Endodermal cell (in vitro differentiated cells): ENCODE results near the gene AXL. TPM values are rescaled to one million over a fixed set of nuclear protein-coding genes. Genes with fewer than 3 reads are reported as not detected.
A peak's percentile ranks its signal among the peaks of the same experiment; 100 is the strongest.

Experiments
- DNase-seq: peaks from one replicate; pipeline ENCODE4 v3.0.0-alpha.2; 2017
- H3K27ac ChIP-seq: 2 replicates; pipeline ENCODE4 v1.5.1; 2013; ENCODE audit warnings: mild to moderate bottlenecking, low read depth, low read length, moderate library complexity
- H3K27me3 ChIP-seq: 2 replicates; pipeline ENCODE4 v1.6.1; 2013; ENCODE audit warnings: mild to moderate bottlenecking, low read length, moderate library complexity; ENCODE audit not compliant: insufficient read depth, control insufficient read depth, poor library complexity, severe bottlenecking
- H3K36me3 ChIP-seq: 2 replicates; pipeline ENCODE4 v1.7.0; 2013; ENCODE audit warnings: mild to moderate bottlenecking, low read length, moderate library complexity; ENCODE audit not compliant: control insufficient read depth, insufficient read depth
- H3K4me1 ChIP-seq: one replicate; pipeline ENCODE4 v1.7.0; 2013; ENCODE audit warnings: low read length; ENCODE audit not compliant: control insufficient read depth, insufficient read depth
- H3K4me3 ChIP-seq: 2 replicates; pipeline ENCODE4 v1.5.1; 2013; ENCODE audit warnings: mild to moderate bottlenecking, low read length, moderate library complexity
- H3K9ac ChIP-seq: 2 replicates; pipeline ENCODE4 v1.6.1; 2013; ENCODE audit warnings: mild to moderate bottlenecking, low read length, moderate library complexity; ENCODE audit not compliant: poor library complexity, severe bottlenecking; ENCODE audit errors: extremely low read depth
- H3K9me3 ChIP-seq: 2 replicates; pipeline ENCODE4 v1.6.1; 2013; ENCODE audit warnings: mild to moderate bottlenecking, low read length, moderate library complexity; ENCODE audit not compliant: control insufficient read depth
- H3K27ac Mint-ChIP-seq: 2 replicates; pipeline ENCODE4 v1.8.0; 2020; ENCODE audit warnings: mixed read lengths
- H3K27me3 Mint-ChIP-seq: 2 replicates; pipeline ENCODE4 v1.8.0; 2021; ENCODE audit warnings: mild to moderate bottlenecking, mixed read lengths; ENCODE audit not compliant: insufficient read depth
- H3K36me3 Mint-ChIP-seq: 2 replicates; pipeline ENCODE4 v1.8.0; 2020; ENCODE audit warnings: low read depth, mixed read lengths
- H3K4me1 Mint-ChIP-seq: 2 replicates; pipeline ENCODE4 v1.8.0; 2020; ENCODE audit warnings: mixed read lengths
- H3K4me3 Mint-ChIP-seq: 2 replicates; pipeline ENCODE4 v1.8.0; 2020; ENCODE audit warnings: mild to moderate bottlenecking, moderate library complexity, mixed read lengths
- H3K9me3 Mint-ChIP-seq: 2 replicates; pipeline ENCODE4 v1.8.0; 2020; ENCODE audit warnings: mild to moderate bottlenecking, mixed read lengths
- WGBS, 2 experiments: methylation state at CpG; one replicate each; pipeline versions ENCODE4 v1.1.5 to v1.1.7; 2013; ENCODE audit warnings: missing lambda C conversion rate in 2 of 2, mixed read lengths in 1 of 2; ENCODE audit not compliant: insufficient coverage in 1 of 2, insufficient read length in 1 of 2; 5-methylcytosine and 5-hydroxymethylcytosine counted together
- total RNA-seq, 2 donors: library from RNA; stranded (reverse); fragmentation: NEBNext Ultra II Directional in 1 of 2; extraction: Animal tissue kit (Norgen Biotek cat#: 25700) in 1 of 2; gene quantifications; 2 replicates in 1 of 2; 3 replicates in 1 of 2; pipeline ENCODE4 v1.2.1, GENCODE V29; 2021
- TF ChIP-seq, protein P1 (sequence below): fragments of 200-600 bp; sonication (generic); conservative IDR thresholded peaks from 2 replicates; pipeline ENCODE4 v1.5.0; 2021; ENCODE audit warnings: antibody characterized with exemption, mild to moderate bottlenecking

The AXL gene
- total RNA-seq, 2 donors from 2014 or later, result 10.9 to 14.1 TPM

DNA sequence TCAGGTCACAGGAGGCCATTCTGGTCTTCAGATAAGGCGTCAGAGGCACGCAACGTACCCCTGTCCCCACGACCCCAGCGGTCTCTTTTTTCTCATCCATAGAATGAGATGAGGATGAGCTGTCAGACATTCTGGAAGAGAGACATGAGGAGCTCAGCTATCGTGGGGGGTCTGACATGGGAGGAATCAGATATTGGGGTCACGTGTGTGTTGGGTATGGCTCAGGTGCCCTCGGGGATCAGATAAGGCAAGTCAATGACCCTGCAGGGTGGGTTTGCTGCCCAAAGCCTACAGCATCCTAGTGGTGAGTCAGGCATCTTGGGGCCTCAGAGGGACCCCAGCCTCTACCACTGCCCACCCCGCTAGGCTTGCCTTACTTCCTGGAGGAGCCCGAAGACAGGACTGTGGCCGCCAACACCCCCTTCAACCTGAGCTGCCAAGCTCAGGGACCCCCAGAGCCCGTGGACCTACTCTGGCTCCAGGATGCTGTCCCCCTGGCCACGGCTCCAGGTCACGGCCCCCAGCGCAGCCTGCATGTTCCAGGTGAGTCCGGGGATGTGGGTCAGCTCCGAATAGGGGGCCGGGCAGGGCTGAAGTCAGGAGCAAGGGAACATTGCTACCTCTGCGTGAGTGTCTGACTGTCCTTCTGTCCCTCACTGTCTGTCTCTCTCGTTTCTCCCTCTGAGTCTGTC, 2.6 kb downstream of the AXL start:
- Mint-ChIP-seq H3K4me3 (no peak overlapping the region), H3K27me3 (peaks cover 27% of the 10 kb centered on the region), H3K4me1 (peaks cover 24% of the 10 kb centered on the region), H3K27ac (peak overlapping the region; percentile 21), H3K36me3 (peaks cover 7% of the 10 kb centered on the region), H3K9me3 (no peaks in the 10 kb centered on the region)
- no peak overlapping the region for H3K4me3 ChIP-seq
- TF ChIP-seq, protein P1, sequence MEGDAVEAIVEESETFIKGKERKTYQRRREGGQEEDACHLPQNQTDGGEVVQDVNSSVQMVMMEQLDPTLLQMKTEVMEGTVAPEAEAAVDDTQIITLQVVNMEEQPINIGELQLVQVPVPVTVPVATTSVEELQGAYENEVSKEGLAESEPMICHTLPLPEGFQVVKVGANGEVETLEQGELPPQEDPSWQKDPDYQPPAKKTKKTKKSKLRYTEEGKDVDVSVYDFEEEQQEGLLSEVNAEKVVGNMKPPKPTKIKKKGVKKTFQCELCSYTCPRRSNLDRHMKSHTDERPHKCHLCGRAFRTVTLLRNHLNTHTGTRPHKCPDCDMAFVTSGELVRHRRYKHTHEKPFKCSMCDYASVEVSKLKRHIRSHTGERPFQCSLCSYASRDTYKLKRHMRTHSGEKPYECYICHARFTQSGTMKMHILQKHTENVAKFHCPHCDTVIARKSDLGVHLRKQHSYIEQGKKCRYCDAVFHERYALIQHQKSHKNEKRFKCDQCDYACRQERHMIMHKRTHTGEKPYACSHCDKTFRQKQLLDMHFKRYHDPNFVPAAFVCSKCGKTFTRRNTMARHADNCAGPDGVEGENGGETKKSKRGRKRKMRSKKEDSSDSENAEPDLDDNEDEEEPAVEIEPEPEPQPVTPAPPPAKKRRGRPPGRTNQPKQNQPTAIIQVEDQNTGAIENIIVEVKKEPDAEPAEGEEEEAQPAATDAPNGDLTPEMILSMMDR, result no peak
- H3K9ac ChIP-seq, result no peak overlapping the region
- WGBS, 2 experiments, result 94 to 96% methylated on average over 20 of the region's 20 CpGs
- no peaks in the 10 kb centered on the region for H3K36me3 ChIP-seq
- no peak overlapping the region for H3K27ac ChIP-seq
- no peaks in the 10 kb centered on the region for H3K4me1 ChIP-seq
- H3K9me3 ChIP-seq, result no peaks in the 10 kb centered on the region
- DNase-seq, result no peak
- H3K27me3 ChIP-seq, result no peaks in the 10 kb centered on the region

DNA sequence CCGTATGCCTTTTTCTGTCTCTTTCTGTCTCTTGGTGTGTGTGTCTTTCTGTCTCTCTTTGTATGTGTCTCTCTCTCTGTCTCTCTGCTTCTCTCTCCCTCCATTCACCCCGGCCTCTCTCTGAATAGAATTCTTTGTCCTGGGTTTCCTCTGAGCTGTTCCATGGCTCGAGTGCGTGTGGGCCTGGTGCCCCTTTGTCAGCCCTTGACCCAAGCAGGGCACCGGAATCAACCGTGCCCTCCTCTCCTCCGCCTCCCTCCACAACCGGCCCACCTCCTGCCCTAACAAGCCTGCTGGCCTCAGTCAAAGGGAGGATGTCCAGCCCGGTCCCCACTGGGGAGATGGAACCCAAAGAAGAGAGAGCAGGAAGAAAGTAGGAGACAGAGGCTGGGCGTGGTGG, 3.2 kb downstream of the AXL start:
- H3K9me3 Mint-ChIP-seq, result no peaks in the 10 kb centered on the region
- WGBS, 2 experiments, result 79 to 95% methylated on average over 6 to 9 of the region's 10 CpGs
- H3K27me3 Mint-ChIP-seq, result peaks cover 29% of the 10 kb centered on the region
- no peaks in the 10 kb centered on the region for H3K27me3 ChIP-seq
- DNase-seq, result no peak
- H3K9ac ChIP-seq, result no peak overlapping the region
- H3K27ac Mint-ChIP-seq, result peak overlapping the region; percentile 21
- H3K4me1 ChIP-seq, result no peaks in the 10 kb centered on the region
- H3K4me3 ChIP-seq, result no peak overlapping the region
- no peak overlapping the region for H3K4me3 Mint-ChIP-seq
- no peaks in the 10 kb centered on the region for H3K36me3 ChIP-seq
- no peaks in the 10 kb centered on the region for H3K9me3 ChIP-seq
- no peak overlapping the region for H3K27ac ChIP-seq
- peaks cover 7% of the 10 kb centered on the region for H3K36me3 Mint-ChIP-seq
- H3K4me1 Mint-ChIP-seq, result peaks cover 24% of the 10 kb centered on the region
- TF ChIP-seq, protein P1, result no peak

DNA sequence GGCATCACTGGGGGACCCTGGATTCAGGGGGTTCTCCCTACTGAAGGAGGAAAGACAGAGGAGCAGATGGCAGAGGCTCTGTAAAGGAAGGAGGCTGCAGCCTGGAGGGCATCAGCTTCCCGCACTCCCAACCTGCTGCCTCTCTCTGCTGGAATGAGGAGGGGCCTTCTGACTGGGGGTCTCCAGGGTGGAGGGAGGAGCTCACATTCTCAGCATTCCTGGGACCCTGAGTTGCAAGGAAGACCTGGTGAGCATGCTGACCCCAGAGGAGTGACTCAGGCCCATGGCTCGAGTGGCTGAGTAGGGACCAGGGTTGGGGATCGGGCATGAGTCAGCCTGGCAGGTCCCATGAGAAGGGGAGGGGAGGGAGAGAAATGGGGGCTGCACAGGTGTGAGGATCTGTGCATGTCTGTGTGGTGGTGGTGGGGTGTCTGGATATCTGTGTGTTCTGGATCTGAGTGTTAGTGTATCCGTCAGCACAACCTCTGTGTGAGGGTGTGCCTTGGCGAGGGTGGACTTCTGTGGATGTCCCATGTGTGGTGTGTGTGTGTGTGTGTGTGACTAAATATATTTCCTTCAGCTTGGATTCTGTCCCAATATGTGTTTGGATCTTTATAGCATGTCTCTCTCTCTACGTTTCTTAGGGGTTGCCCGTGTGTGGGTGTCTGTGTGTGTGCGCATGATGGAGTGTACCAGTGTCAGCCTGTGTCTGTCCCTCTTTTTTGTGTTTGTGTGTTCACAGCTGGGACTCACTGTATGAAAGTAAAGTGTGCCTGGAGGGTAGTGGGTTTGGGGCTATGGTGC, 4.6 kb downstream of the AXL start:
- Histone ChIP-seq H3K4me3 (no peak overlapping the region), H3K9ac (no peak overlapping the region), H3K27ac (peak overlapping the region; percentile 21), H3K9me3 (no peaks in the 10 kb centered on the region), H3K4me1 (no peaks in the 10 kb centered on the region), H3K36me3 (no peaks in the 10 kb centered on the region), H3K27me3 (no peaks in the 10 kb centered on the region)
- TF ChIP-seq, protein P1, result no peak
- Mint-ChIP-seq H3K4me1 (peaks cover 22% of the 10 kb centered on the region), H3K4me3 (no peak overlapping the region), H3K9me3 (no peaks in the 10 kb centered on the region), H3K27ac (peak overlapping the region; percentile 52), H3K36me3 (peaks cover 7% of the 10 kb centered on the region), H3K27me3 (peaks cover 26% of the 10 kb centered on the region)
- DNase-seq, result peak; percentile 93
- 80% methylated on average over 8 of the region's 8 CpGs; no CpG with 5 or more reads in 1 of the 2 experiments for WGBS, 2 experiments
